Heart right ventricle (tissue), 16 donors: ENCODE results near the gene IL17B. TPM values are rescaled to one million over a fixed set of nuclear protein-coding genes. Genes with fewer than 3 reads are reported as not detected.

Experiments used
- ATAC-seq, 8 donors: fragments of 200-7000 bp; cut with Tn5 transposase; one replicate each; pipeline ENCODE4 v1.9.1; 2020; ENCODE audit warnings: mild to moderate bottlenecking in 8 of 8, moderate library complexity in 8 of 8, moderate number of reproducible peaks in 1 of 8
- DNase-seq, 2 donors: peaks; one replicate each; pipeline ENCODE4 v3.0.0-alpha.2; 2020
- H3K27ac ChIP-seq, 10 donors: fragments of 200-600 bp; sonication (generic) in 2 of 10; one replicate each; pipeline versions ENCODE4 v1.5.0 to v1.8.0; 2020 to 2022; ENCODE audit warnings: mild to moderate bottlenecking in 3 of 10
- H3K27me3 ChIP-seq, 7 donors: fragments of 200-600 bp; one replicate each; pipeline ENCODE4 v1.8.0; 2021 to 2022; ENCODE audit warnings: mild to moderate bottlenecking in 2 of 7
- H3K36me3 ChIP-seq, 9 donors: fragments of 200-600 bp; sonication (generic) in 1 of 9; one replicate each; pipeline versions ENCODE4 v1.5.0 to v1.8.0; 2020 to 2022; ENCODE audit warnings: mild to moderate bottlenecking in 2 of 9
- H3K4me1 ChIP-seq, 9 donors: fragments of 200-600 bp; sonication (generic) in 1 of 9; one replicate each; pipeline versions ENCODE4 v1.5.0 to v1.8.0; 2020 to 2022; ENCODE audit warnings: mild to moderate bottlenecking in 4 of 9
- H3K4me3 ChIP-seq, 10 donors: fragments of 200-600 bp; sonication (generic) in 2 of 10; one replicate each; pipeline versions ENCODE4 v1.5.0 to v1.8.0; 2020 to 2022; ENCODE audit warnings: mild to moderate bottlenecking in 7 of 10, moderate library complexity in 2 of 10
- H3K9me3 ChIP-seq, 11 donors: fragments of 200-600 bp in 10 of 11; sonication (generic) in 2 of 11; one replicate each; pipeline versions ENCODE4 v1.5.0 to v1.8.0; 2013 to 2022; ENCODE audit warnings: mild to moderate bottlenecking in 2 of 11, control low read depth in 1 of 11, moderate library complexity in 1 of 11
- WGBS, 2 donors: extraction: QIAGEN DNeasy Blood & Tissue Kit; methylation state at CpG; one replicate each; pipeline ENCODE4 v1.1.7; 2013; ENCODE audit warnings: inconsistent platforms in 1 of 2; 5-methylcytosine and 5-hydroxymethylcytosine counted together
- intact Hi-C, 10 donors: fragments of 100-400 bp; cut with DNase I; formaldehyde crosslinking; loops; one replicate each; pipeline versions ENCODE4 v1.11.1 to v1.14.2; 2022
- polyA plus RNA-seq, 2 donors: library from polyadenylated mRNA; stranded (reverse); fragments of 200-250 nt; gene quantifications; one replicate each; pipeline ENCODE4 v1.2.3, GENCODE V29; 2013
- total RNA-seq, 10 donors: library from RNA; stranded (reverse); fragmentation: NEBNext Ultra II Directional in 3 of 10; extraction: Animal tissue kit (Norgen Biotek cat#: 25700) in 3 of 10; gene quantifications; one replicate each; pipeline versions ENCODE4 v1.2.1 to v1.2.4, GENCODE V29; 2021 to 2023
- TF ChIP-seq, protein P1 (sequence below), 9 donors: fragments of 200-600 bp; sonication (generic) in 2 of 9; IDR thresholded peaks; one replicate each; pipeline versions ENCODE4 v1.5.0 to v1.8.0; 2021 to 2022; ENCODE audit warnings: antibody characterized with exemption in 9 of 9, mild to moderate bottlenecking in 5 of 9, moderate library complexity in 1 of 9
- donor health status: Arrhythmogenic right ventricular cardiomyopathy.
- donor health status: ischemic (EF 13 %, LVEDD 7.1; RV severe dilation, severe dysfunction).
- donor health status: healthy with polysubstance abuse.
- donor health status: DM: no; HTN: yes; CAD: no.
- donor health status: DM: no; HTN: no; CAD: no.
- donor health status: ischemic (EF 25% LVEDD 6.9; RV normal size, moderate dysfunction).
- donor health status: ischemic (EF 25% LVEDD 5.7; RV mildly dilated, moderate dysfunction).
- donor health status: healthy.
- donor health status: DM: yes; HTN: yes; CAD: no.
- donor health status: Ischemic cardiomyopathy.
- donor health status: ischemic (EF 35%, LVEDD 5.7; RV mildly dilated, moderate dysfunction).
- donor health status: nonischemic (EF 11% LVEDD 7.7; RV severe dilation, severe dysfunction).
- donor health status: DM: yes; HTN: yes; CAD: no.
- donor health status: PGD.
- donor health status: ischemic (EF 29% LVEDD 5.4; RV normal size, mild dysfunction).
- donor health status: nonischemic (EF 23%, LVEDD 6.1; RV moderate dilation, normal function).

Gene IL17B
- total and polyA plus RNA-seq, 12 donors = 0.44 to 0.83 (median 0.57) TPM; not detected in 9

DNA sequence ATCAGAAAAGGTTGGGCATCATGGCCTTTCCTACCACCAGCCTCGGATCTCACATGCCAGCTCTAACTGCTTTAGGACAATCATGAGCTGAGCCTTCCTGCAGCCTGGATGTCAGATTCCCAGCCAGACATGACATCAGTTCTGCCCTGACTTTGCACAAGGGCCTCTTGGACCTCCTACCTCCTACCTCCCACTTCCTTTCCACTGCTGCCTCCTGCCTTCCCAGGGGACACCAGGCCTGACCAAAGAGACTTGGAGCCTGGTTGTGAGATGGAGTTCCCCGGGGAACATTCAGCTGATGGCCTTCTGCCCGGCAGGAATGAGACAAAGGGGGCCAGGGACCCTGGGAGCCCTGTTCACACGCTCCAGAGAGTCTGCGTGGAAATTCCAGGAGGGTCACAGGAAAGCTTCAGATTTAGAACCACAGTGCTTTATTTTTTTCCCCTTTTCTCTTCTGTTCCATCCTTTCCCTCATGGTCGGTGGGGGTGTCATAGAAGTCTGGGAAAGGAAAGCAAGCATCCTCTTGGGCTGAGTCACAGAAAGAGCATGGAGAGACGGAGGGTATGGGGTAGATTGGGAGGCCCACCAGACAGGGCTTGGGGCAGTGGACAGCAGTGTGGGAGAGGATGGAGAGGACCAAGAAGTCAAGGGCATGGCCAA lies 35.4 kb upstream of the IL17B start:
- Histone ChIP-seq H3K4me1 (peaks cover 21 to 81% (median 53%) of the 10 kb centered on the region in 9 donors), H3K4me3 (peak overlapping the region in 4 of 10 donors; percentile 16 to 64 (median 36)), H3K9me3 (no peaks in the 10 kb centered on the region), H3K36me3 (peaks cover 0 to 21% (median 0%) of the 10 kb centered on the region in 9 donors), H3K27me3 (no peaks in the 10 kb centered on the region), H3K27ac (peak overlapping the region in 9 of 10 donors; percentile 71 to 99 (median 91))
- WGBS, 2 donors = 45 to 48% methylated on average over 7 of the region's 7 CpGs
- TF ChIP-seq, protein P1, sequence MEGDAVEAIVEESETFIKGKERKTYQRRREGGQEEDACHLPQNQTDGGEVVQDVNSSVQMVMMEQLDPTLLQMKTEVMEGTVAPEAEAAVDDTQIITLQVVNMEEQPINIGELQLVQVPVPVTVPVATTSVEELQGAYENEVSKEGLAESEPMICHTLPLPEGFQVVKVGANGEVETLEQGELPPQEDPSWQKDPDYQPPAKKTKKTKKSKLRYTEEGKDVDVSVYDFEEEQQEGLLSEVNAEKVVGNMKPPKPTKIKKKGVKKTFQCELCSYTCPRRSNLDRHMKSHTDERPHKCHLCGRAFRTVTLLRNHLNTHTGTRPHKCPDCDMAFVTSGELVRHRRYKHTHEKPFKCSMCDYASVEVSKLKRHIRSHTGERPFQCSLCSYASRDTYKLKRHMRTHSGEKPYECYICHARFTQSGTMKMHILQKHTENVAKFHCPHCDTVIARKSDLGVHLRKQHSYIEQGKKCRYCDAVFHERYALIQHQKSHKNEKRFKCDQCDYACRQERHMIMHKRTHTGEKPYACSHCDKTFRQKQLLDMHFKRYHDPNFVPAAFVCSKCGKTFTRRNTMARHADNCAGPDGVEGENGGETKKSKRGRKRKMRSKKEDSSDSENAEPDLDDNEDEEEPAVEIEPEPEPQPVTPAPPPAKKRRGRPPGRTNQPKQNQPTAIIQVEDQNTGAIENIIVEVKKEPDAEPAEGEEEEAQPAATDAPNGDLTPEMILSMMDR (IDR thresholded peaks at IDR 0.05) = peak in 1 of 9 donors; percentile 8
- intact Hi-C loops = no loop called here
- peak; percentile 44 to 73 (median 62) for ATAC-seq
- peak; percentile 67 to 81 for DNase-seq

DNA sequence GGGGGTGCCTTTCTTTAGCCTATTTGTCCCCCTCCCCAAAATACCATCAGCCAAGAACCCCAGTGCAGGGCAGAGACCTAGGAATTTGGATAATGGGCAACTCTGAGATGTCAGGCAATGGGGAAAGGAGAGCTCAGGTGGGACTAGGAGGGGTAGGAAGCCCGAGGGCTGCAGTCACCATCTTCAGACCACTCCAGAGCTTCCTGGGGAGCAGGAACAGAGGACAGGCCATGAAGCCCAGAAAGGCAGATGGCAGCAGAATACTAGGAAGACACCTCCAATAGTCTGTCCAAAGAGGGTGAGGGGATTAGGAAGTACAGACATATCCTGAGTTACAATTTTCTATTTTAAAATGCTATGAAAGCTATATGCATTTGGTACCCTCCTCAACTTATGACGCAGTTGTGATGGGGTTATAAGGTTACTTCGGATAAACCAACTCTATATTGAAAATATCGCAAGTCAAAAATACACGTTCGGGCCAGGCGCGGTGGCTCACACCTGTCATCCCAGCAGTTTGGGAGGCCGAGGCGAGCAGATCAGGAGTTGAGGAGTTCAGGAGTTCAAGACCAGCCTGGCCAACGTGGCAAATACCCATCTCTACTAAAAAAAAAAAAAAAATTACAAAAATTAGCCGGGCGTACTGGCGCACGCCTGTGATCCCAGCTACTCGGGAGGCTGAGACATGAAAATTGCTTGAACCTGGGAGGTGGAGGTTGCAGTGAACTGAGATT lies 34.6 kb upstream of the IL17B start:
- whole genome bisulfite sequencing, 2 donors = 81 to 86% methylated on average over 16 of the region's 16 CpGs
- Histone ChIP-seq H3K4me3 (peak overlapping the region in 6 of 10 donors; percentile 46 to 64 (median 58)), H3K36me3 (peaks cover 0 to 22% (median 0%) of the 10 kb centered on the region in 9 donors), H3K27ac (peak overlapping the region in 9 of 10 donors; percentile 30 to 99 (median 91)), H3K4me1 (peaks cover 21 to 72% (median 44%) of the 10 kb centered on the region in 9 donors), H3K27me3 (no peaks in the 10 kb centered on the region), H3K9me3 (no peaks in the 10 kb centered on the region)
- intact Hi-C loops = no loop called here
- ATAC-seq = no peak
- TF ChIP-seq, protein P1 (IDR thresholded peaks at IDR 0.05) = no peak
- no peak for DNase-seq

DNA sequence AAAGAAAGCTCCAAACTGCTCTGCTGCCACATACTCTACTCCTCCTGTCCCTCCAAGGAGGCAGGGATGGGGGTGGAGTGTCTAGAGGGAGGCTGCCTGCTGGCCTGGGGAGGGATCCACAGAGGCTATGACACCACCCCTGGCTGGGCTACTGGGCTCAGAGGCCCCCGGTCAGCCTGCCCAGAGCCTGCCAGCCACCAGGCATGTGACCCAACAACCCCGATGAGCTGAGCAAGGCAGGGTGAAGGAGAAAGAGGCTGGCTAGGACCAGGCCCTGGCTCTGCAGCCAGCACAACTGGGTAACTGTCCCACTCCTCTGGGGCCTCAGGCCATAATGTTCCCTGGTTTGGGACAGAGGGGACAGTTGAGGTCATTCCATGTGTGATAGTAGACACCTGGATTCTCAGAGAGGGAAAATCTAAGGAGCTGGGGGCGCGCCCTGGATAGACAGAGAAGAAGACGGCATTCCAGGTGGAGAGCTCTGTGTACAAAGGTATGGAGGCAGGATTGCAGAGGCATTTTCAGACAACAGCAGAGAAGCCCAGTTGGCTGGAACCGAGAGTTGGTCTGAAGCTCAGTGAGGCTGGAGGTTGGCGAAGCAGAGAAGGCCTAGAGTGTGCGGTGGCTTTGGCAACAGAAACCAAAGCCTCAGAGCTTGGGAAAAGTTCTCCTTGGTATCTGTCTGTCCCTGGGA lies 33.8 kb upstream of the IL17B start:
- Histone ChIP-seq H3K27ac (peak overlapping the region in 9 of 10 donors; percentile 30 to 99 (median 91)), H3K27me3 (no peaks in the 10 kb centered on the region), H3K4me1 (peaks cover 21 to 65% (median 41%) of the 10 kb centered on the region in 9 donors), H3K4me3 (peak overlapping the region in 9 of 10 donors; percentile 39 to 64 (median 54)), H3K9me3 (no peaks in the 10 kb centered on the region), H3K36me3 (peaks cover 0 to 28% (median 0%) of the 10 kb centered on the region in 9 donors)
- DNase-seq = no peak
- ATAC-seq = peak; percentile 8 to 38 (median 28)
- WGBS, 2 donors = 68 to 70% methylated on average over 8 of the region's 8 CpGs
- TF ChIP-seq, protein P1 (IDR thresholded peaks at IDR 0.05) = no peak
- intact Hi-C loops = no loop called here
